Measurements from ENCODE around the gene GRAMD1B.

- no peak for TF ChIP-seq POLR2A (IDR thresholded peaks at IDR 0.05)
- no peak for TF ChIP-seq CTCF (IDR thresholded peaks at IDR 0.05)
- TF ChIP-seq POLR2AphosphoS5 (IDR thresholded peaks at IDR 0.05), result no peak
Measured at GRCh38 chr11:123585706-123586105, 155.6 kb downstream of the GRAMD1B start.

Data from breast epithelium (tissue), 3 donors.